HG02885 (cell line): ENCODE measurements around the gene FAM193B.
"Not testable (repeated sequence)": the region's sequence is repeated elsewhere in the genome, so short reads cannot be mapped to it uniquely, and the experiment has no call there.

Experiments
- ATAC-seq: cut with Tn5 transposase; IDR thresholded peaks from one replicate; pipeline ENCODE4 v1.9.1; 2021; ENCODE audit warnings: mild to moderate bottlenecking; ENCODE audit not compliant: unreplicated experiment, poor library complexity

FAM193B gene

GRCh38 chr5:177490992-177491391 is 63.4 kb downstream of the FAM193B start:
- no peak for ATAC-seq

DNA sequence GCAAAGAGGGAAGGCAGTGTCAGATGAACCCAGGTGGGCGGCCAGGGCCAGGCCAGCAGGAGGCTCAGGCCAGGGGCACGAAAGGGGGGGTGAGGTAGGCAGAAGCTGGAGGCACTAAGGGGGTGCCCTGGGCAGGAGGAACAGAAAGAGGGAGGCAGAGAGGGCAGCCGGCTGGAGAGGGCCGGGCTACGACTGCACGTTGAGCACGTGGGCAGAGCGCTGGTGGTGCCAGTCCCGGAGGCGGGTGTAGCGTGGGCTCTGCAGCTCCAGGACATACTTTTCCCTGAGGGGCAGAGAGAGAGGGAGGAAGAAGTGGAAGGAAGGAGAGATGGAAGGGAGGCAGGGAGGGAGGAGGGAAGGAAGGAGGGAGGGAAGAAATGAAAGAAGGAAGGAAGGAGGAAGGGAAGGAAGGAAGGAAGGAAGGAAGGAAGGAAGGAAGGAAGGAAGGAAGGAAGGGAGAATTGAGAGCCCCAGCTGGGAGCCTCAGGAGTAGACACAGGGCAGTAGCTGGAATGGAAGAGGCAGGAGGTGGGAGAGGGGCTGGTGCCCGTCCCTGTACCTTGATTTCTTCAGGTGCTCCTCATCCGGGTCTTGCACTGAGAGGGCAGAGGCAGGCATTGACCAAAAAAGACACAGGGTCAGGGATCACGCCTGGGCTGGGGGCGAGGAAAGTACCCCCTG is 63.9 kb downstream of the FAM193B start:
- ATAC-seq = no peak

DNA sequence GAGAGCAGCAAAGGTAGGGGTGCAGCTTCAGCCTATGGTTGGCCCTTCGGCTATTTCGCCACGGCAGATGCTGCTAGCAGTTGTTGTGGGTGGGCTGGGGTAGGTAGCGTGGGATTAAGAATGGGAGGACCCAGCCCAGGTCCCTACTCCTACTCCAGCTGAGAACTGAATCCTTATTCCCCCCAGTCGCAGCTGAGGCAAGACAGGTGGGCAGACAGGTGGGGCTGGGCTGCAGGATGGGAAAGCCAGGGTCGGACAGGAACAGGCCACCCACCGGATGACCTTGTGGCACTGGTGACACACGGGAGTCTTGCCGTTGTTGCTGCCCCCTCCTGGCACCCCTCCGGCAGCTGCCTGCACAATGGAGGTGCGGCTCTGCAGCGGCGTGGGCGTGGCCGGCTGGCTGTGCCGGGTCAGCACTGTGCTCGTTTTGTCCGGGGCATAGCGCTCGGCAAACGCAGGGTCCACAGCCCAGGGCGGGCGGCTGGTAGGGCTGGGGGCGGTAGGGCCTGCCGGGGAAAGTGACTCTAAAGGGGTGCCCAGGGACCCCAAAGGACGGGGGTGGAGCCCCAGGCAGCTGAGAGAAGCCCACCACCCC is 65.1 kb downstream of the FAM193B start:
- no peak for ATAC-seq

- ATAC-seq = no peak
Measured at GRCh38 chr5:177487975-177488374, 66.4 kb downstream of the FAM193B start.

GRCh38 chr5:177487144-177487543 is 67.2 kb downstream of the FAM193B start:
- no peak for ATAC-seq

DNA sequence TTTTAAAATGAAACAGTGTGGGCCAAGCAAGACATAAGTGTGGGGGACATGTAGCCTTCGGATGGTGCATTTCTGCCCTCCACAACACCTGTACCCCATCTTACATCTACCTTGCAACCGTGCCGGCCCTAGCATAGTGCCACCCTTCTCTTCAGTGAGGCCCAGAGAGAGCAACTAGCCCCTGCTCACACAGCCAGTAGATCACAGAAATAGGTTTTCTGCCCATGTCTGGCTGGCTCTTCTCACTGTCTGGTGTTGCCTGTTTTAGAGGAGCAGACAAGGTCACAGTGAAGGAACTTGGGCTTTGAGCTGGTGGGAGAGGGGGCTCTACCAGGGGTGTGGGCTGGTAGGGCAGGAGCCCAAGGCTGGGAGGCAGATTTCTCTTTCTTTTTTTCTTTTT is 68.1 kb downstream of the FAM193B start:
- no peak for ATAC-seq

GRCh38 chr5:177485753-177486152 is 68.6 kb downstream of the FAM193B start:
- ATAC-seq = not testable (repeated sequence)

DNA sequence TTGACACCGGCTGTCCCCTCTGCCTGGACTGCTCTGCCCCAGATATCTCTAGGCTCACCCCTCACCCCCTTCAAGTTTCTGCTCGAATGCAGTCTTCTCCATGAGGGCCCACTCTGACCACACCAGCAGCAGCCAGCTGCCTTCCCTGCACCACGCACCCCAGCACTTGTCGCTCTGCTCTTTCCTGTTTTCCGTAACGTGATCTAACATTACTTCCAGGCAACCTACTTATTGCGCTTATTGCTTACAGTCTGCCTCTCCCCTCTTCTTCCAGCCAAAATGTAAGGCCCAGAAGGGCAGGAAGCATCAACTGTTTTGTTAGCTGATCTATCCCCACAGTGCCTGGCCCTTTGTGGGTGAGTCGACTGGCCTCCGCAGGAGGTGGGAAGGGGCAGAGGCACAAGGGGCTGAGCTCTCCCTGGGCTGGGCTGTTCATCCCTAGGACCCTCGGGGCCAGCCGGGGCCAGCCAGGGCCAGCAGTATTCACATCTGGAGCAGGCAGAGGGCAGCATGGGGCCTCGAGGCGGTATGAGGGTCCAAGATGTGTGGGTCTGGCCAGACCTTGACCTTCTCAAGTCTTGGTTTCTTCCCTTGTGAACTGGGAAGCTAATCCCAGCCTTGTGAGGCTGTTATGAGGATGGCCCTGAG is 69.3 kb downstream of the FAM193B start:
- no peak for ATAC-seq

- no peak for ATAC-seq
Measured at GRCh38 chr5:177483994-177484901, 70.1 kb downstream of the FAM193B start.

DNA sequence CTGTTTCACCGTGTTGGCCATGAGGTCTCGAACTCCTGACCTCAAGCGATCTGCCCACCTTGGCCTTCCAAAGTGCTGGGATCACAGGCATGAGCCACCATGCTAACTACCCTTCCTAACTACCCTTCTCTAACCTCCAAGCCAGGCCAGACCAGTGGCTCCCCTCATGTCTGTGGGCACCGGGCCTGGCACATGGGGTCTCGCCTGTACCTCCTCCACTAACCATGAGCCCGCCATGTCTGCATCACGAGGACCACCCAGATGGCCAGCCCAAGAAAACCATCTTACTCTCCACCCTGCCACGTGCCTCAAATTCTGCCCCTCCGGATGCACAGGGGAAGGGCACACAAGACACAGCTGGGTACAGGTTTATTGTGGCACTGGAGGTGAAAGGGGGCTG is 71.3 kb downstream of the FAM193B start:
- no peak for ATAC-seq

GRCh38 chr5:177482359-177482795 is 72.0 kb downstream of the FAM193B start:
- no peak for ATAC-seq

DNA sequence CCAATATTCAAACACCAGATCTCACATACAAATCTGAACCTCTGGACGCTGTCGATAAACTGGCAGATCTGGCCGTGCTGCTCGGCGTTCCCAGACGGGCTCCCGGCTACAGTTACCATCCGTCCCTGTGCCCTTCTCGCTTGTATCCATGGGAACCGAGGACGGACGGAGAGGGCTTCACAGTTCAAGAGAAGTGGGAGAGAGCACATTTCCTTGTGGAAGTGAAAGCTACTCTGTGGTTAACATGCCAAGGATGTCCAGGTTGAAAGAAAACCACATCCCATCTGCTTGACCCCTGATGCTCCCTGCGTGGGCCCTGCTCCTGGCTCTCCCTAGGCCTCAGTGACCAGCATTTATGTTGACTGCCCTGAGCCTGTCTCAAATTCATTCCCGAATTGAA is 74.6 kb downstream of the FAM193B start:
- ATAC-seq = no peak

DNA sequence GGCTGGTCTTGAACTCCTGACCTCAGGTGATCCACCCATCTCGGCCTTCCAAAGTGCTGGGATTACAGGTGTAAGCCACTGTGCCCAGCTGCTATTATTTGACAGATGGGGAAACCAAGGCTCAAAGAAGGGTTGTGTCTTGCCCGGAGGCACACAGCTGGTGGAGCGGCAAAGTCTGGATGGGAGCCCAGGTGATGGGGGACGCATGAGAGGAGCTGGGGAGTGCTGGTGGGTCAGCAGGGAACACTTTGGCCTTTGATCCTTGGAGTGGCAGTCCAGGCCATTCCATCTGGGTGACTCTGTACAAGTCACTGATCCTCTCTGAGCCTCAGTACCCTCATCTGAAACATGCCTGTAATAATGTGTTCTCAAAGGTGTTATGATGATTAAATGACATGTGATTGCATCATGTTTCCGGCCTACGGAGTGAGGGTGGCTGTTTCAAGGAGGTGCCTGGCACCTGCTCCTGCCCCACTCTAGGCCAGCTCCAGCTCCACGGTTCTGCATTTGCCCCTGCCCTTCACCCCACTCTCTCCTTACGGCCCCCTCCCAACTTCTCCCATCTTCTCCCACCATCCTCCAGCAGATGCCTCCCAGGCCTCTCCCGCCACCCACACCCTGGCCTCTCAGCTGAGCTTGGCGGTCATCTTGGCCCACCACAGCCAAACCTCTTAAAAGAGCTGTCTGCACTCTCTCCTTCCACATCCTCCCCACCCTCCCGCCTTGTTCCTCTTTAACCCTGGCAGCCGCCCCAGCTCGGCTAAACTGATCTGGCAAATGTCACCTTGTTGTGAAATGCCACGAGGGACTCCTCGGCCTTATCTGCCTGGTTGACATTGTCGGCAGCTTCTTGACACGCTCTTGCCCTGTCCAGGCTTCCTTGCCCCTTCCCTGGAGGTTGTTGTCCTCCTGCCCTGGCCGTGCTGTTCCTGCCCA is 75.4 kb downstream of the FAM193B start:
- no peak for ATAC-seq

DNA sequence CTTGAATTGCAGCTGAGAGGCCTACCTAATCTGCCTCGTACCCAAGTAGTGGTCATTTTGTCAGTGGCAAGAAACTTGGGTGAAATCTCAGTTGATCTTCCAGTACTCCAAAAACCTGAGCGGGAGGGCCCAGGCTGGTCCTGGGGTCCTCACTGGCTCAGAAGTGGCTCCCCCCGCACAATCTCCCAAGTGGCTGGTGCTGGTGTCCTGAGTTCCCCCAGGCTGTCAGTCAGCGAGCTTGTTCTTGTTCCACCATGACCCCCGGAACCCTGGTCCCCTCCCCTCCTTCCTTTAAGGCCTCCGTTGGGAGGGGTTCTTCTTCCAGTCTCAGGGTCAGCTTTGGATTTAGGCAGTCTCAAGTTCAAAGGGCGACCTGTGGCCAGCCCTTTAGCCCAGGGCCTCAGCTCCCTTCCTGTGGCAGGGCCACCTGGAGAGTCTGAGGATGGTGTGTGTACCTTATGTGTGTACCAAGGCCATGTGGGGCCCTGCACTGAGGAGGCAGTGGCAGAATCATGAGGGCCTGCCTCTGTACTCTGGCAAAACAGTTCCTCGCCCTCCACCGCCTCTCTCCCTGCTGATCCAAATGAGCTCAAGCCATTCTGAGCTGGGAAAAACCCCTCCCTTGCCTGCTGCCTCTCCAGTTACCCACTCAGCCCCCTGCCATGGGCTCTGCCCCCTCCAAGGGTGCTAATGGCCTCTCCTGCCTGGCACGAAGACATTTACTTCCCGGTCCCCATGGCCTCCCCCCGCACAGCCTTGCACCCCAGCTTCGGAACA is 76.5 kb downstream of the FAM193B start:
- no peak for ATAC-seq

GRCh38 chr5:177476531-177477233 is 77.7 kb downstream of the FAM193B start:
- ATAC-seq = no peak

- ATAC-seq = no peak
Measured at GRCh38 chr5:177475563-177476427, 78.6 kb downstream of the FAM193B start.

DNA sequence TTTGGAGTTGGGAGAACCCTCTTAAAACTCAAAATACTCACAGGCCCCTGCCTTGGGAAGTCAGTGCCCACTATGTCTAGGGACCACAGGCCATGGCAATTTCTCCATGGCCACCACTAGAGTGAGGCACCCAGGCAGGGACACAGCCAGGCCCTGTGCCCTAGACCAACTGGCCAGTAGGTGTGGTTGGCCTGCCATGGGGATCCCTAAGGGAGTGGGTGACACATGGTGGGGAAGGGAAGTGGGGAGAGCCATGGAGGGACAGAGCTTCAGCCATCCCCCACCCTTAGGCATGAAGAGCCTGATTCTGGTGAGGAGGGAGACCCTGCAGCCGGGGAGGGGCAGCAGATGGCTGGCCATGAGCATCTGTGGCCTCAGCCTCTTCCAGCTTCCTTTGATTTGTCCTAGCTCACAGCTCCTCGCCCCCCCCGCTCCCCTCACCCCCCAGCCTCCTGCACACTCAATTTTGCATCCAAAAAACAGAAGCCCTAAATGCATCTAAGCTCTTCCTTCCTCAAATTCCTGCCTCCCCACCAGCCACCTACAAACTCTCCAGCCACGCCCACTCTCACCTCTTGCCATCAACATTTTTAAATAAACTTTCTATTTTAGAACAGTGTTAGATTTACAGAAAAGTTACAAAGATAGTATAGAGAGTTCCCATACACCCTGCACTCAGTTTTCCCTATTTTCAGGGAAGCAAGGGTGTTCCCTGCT is 79.4 kb downstream of the FAM193B start:
- ATAC-seq = no peak
